ENCODE results near the gene RND1. TPM values are rescaled to one million over a fixed set of nuclear protein-coding genes. Genes with fewer than 3 reads are reported as not detected.

RND1 gene
- total and polyA plus RNA-seq, 2 of the 13 experiments (the other 11 are each of a cell fraction or from before 2014, with no cell fraction given) = 1.8 to 1.9 TPM

DNA sequence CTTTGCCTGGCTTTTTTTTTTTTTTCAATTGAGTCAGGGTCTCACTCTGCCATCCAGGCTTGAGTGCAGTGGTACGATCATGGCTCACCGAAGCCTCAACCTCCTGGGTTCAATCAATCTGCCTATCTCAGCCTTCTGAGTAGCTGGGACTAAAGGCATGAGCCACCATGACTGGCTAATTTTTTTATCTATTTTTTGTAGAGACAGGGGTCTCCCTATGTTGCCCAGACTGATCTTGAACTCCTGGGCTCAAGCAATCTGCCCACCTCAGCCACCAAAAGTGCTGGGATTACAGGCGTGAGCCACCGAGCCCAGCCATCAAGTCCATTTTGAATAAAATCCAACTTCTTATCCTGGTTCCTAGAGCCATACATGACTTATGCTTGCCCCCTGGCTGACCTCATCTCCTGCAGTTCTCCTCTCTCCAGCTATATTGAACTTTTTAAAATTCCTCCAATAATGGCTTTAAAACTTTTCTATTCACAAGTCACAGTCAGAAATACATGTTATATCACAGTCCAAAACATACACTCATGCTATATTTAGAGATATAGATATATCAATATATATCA is 10.4 kb upstream of the RND1 start:
- BruUV-seq (replicated peaks) = no TSS peak
- Histone ChIP-seq H2AFZ (ENCODE audit: low read length) (no peak overlapping the region), H3K4me1 (ENCODE audit: insufficient read depth, low read length) (peaks cover 43% of the 10 kb centered on the region), H4K20me1 (ENCODE audit: insufficient read depth, low read length) (no peaks in the 10 kb centered on the region), H3K4me2 (ENCODE audit: low read depth, low read length) (no peak overlapping the region), H3K9me3 (ENCODE audit: low read length) (no peaks in the 10 kb centered on the region), H3K4me3 (replicated peaks in 1 of 3; ENCODE audit: insufficient read depth in 1 of 3, low read depth in 2 of 3, low read length in 3 of 3) (no peak overlapping the region), H3K27ac (ENCODE audit: extremely low read length, insufficient read depth, low read length) (no peak overlapping the region), H3K36me3 (replicated peaks in 1 of 2; ENCODE audit: control insufficient read depth in 1 of 2, insufficient read depth in 2 of 2, low read length in 2 of 2) (no peaks in the 10 kb centered on the region), H3K27me3 (ENCODE audit: control insufficient read depth in 1 of 2, insufficient read depth in 2 of 2, low read length in 2 of 2) (peaks cover 2 to 22% of the 10 kb centered on the region in 2 experiments; a peak in 4 of 5 replicates), H3K79me2 (ENCODE audit: insufficient read depth, low read length) (no peaks in the 10 kb centered on the region), H3K9ac (ENCODE audit: insufficient read depth, low read depth, low read length) (no peak overlapping the region)
- FAIRE-seq (no peak), ATAC-seq (no peak), DNase-seq (ENCODE audit: low spot score) (no peak)
- 58% methylated on average over 4 of the region's 4 CpGs for WGBS (ENCODE audit: low lambda C conversion rate)
- CTCF ChIA-PET (ENCODE audit: low intra/inter-chr PET ratio, low total read pairs) = no interaction called here
- intact Hi-C loops (cut with micrococcal nuclease; ENCODE audit: unreplicated experiment) = no loop called here
- POLR2A ChIA-PET = no interaction called here
- in situ Hi-C loops (cut with HindIII; ENCODE audit: extremely low pct_ligation_motif_present, low pct_unique_long_range_greater_than_20kb) = no loop called here
- TF ChIP-seq FOXJ3 (CRISPR knock-in tag; IDR thresholded peaks at IDR 0.05; ENCODE audit: borderline replicate concordance) (no peak), MLLT10 (CRISPR knock-in tag; IDR thresholded peaks at IDR 0.05) (no peak), ZNF296 (CRISPR knock-in tag; conservative IDR thresholded peaks at IDR 0.05) (no peak), FOXO1 (CRISPR knock-in tag; IDR thresholded peaks at IDR 0.05) (no peak), ONECUT2 (CRISPR knock-in tag; IDR thresholded peaks at IDR 0.05) (no peak), PHB2 (IDR thresholded peaks at IDR 0.05; ENCODE audit: partially characterized antibody) (no peak), NCOA2 (CRISPR knock-in tag; IDR thresholded peaks at IDR 0.05) (no peak), ZNF703 (CRISPR knock-in tag; IDR thresholded peaks at IDR 0.05; ENCODE audit: borderline replicate concordance) (no peak), ZNF326 (CRISPR knock-in tag; IDR thresholded peaks at IDR 0.05; ENCODE audit: borderline replicate concordance) (no peak), ZNF713 (CRISPR knock-in tag; IDR thresholded peaks at IDR 0.05) (no peak)
- TF ChIP-seq, protein P1, sequence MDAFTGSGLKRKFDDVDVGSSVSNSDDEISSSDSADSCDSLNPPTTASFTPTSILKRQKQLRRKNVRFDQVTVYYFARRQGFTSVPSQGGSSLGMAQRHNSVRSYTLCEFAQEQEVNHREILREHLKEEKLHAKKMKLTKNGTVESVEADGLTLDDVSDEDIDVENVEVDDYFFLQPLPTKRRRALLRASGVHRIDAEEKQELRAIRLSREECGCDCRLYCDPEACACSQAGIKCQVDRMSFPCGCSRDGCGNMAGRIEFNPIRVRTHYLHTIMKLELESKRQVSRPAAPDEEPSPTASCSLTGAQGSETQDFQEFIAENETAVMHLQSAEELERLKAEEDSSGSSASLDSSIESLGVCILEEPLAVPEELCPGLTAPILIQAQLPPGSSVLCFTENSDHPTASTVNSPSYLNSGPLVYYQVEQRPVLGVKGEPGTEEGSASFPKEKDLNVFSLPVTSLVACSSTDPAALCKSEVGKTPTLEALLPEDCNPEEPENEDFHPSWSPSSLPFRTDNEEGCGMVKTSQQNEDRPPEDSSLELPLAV (CRISPR knock-in tag; conservative IDR thresholded peaks at IDR 0.05; ENCODE audit: low read depth) = no peak
- TF ChIP-seq, protein P2, sequence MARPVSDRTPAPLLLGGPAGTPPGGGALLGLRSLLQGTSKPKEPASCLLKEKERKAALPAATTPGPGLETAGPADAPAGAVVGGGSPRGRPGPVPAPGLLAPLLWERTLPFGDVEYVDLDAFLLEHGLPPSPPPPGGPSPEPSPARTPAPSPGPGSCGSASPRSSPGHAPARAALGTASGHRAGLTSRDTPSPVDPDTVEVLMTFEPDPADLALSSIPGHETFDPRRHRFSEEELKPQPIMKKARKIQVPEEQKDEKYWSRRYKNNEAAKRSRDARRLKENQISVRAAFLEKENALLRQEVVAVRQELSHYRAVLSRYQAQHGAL (CRISPR knock-in tag; IDR thresholded peaks at IDR 0.05; ENCODE audit: not compliant biosample characterization) = no peak
- TF ChIP-seq, protein P3, sequence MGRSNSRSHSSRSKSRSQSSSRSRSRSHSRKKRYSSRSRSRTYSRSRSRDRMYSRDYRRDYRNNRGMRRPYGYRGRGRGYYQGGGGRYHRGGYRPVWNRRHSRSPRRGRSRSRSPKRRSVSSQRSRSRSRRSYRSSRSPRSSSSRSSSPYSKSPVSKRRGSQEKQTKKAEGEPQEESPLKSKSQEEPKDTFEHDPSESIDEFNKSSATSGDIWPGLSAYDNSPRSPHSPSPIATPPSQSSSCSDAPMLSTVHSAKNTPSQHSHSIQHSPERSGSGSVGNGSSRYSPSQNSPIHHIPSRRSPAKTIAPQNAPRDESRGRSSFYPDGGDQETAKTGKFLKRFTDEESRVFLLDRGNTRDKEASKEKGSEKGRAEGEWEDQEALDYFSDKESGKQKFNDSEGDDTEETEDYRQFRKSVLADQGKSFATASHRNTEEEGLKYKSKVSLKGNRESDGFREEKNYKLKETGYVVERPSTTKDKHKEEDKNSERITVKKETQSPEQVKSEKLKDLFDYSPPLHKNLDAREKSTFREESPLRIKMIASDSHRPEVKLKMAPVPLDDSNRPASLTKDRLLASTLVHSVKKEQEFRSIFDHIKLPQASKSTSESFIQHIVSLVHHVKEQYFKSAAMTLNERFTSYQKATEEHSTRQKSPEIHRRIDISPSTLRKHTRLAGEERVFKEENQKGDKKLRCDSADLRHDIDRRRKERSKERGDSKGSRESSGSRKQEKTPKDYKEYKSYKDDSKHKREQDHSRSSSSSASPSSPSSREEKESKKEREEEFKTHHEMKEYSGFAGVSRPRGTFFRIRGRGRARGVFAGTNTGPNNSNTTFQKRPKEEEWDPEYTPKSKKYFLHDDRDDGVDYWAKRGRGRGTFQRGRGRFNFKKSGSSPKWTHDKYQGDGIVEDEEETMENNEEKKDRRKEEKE (IDR thresholded peaks at IDR 0.05) = no peak
- TF ChIP-seq, protein P4, sequence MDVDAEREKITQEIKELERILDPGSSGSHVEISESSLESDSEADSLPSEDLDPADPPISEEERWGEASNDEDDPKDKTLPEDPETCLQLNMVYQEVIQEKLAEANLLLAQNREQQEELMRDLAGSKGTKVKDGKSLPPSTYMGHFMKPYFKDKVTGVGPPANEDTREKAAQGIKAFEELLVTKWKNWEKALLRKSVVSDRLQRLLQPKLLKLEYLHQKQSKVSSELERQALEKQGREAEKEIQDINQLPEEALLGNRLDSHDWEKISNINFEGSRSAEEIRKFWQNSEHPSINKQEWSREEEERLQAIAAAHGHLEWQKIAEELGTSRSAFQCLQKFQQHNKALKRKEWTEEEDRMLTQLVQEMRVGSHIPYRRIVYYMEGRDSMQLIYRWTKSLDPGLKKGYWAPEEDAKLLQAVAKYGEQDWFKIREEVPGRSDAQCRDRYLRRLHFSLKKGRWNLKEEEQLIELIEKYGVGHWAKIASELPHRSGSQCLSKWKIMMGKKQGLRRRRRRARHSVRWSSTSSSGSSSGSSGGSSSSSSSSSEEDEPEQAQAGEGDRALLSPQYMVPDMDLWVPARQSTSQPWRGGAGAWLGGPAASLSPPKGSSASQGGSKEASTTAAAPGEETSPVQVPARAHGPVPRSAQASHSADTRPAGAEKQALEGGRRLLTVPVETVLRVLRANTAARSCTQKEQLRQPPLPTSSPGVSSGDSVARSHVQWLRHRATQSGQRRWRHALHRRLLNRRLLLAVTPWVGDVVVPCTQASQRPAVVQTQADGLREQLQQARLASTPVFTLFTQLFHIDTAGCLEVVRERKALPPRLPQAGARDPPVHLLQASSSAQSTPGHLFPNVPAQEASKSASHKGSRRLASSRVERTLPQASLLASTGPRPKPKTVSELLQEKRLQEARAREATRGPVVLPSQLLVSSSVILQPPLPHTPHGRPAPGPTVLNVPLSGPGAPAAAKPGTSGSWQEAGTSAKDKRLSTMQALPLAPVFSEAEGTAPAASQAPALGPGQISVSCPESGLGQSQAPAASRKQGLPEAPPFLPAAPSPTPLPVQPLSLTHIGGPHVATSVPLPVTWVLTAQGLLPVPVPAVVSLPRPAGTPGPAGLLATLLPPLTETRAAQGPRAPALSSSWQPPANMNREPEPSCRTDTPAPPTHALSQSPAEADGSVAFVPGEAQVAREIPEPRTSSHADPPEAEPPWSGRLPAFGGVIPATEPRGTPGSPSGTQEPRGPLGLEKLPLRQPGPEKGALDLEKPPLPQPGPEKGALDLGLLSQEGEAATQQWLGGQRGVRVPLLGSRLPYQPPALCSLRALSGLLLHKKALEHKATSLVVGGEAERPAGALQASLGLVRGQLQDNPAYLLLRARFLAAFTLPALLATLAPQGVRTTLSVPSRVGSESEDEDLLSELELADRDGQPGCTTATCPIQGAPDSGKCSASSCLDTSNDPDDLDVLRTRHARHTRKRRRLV (CRISPR knock-in tag; IDR thresholded peaks at IDR 0.05) = no peak

Measured in HepG2 (cell line).